B cell (primary cell): ENCODE measurements around the gene GGCX. TPM values are rescaled to one million over a fixed set of nuclear protein-coding genes. Genes with fewer than 3 reads are reported as not detected.
A peak's percentile ranks its signal among the peaks of the same experiment; 100 is the strongest.

Experiments used
- ATAC-seq: fragments of 200-7000 bp; cut with Tn5 transposase; one replicate; pipeline ENCODE4 v1.10.0; 2021; ENCODE audit warnings: low read depth, mild to moderate bottlenecking, moderate number of reproducible peaks, moderate library complexity
- CTCF ChIA-PET: fragments of 350-600 bp; sonication (Branson Sonifier 250); formaldehyde crosslinking; loops from one replicate; lab custom pipeline; 2021; ENCODE audit warnings: antibody characterized with exemption, inconsistent platforms; lab: Charles Lee
- POLR2A ChIA-PET: fragments of 350-600 bp; sonication (Branson Sonifier 250); formaldehyde crosslinking; loops from one replicate; lab custom pipeline; 2021; ENCODE audit warnings: antibody characterized with exemption; lab: Charles Lee
- DNase-seq: peaks from one replicate; pipeline ENCODE4 v3.0.0; 2013
- H2AFZ ChIP-seq: 2 replicates; pipeline ENCODE4 v1.6.1; 2012; ENCODE audit warnings: mild to moderate bottlenecking, low read depth, low read length; ENCODE audit not compliant: insufficient read depth, poor library complexity, severe bottlenecking
- H3K27ac ChIP-seq, 2 donors: 1 replicate in 1 of 2; 2 replicates in 1 of 2; pipeline ENCODE4 v1.5.1; 2012 to 2013; ENCODE audit warnings: low read length in 2 of 2, mild to moderate bottlenecking in 2 of 2, moderate library complexity in 1 of 2
- H3K27me3 ChIP-seq, 4 experiments: fragments of 200-600 bp in 1 of 4; sonication (generic) in 1 of 4; replicated peaks in 1 of 4; 1 replicate in 2 of 4; 2 replicates in 2 of 4; pipeline versions ENCODE4 v1.6.1 to v1.7.0; 2013 to 2016; ENCODE audit warnings: low read length in 3 of 4, mild to moderate bottlenecking in 2 of 4, mixed read lengths in 1 of 4, moderate library complexity in 1 of 4; ENCODE audit not compliant: insufficient read depth in 4 of 4, control insufficient read depth in 3 of 4; ENCODE audit errors: control extremely low read depth in 1 of 4
- H3K36me3 ChIP-seq, 2 experiments: replicated peaks in 1 of 2; 1 replicate in 1 of 2; 2 replicates in 1 of 2; pipeline versions ENCODE4 v1.6.1 to v1.7.1; 2013; ENCODE audit warnings: low read length in 1 of 2; ENCODE audit not compliant: insufficient read depth in 2 of 2, control insufficient read depth in 1 of 2; ENCODE audit errors: control extremely low read depth in 1 of 2, extremely low read depth in 1 of 2
- H3K4me1 ChIP-seq, 2 donors: fragments of 200-600 bp in 1 of 2; sonication (generic) in 1 of 2; 1 replicate in 1 of 2; 2 replicates in 1 of 2; pipeline versions ENCODE4 v1.5.1 to v1.6.1; 2013 to 2017; ENCODE audit warnings: low read length in 2 of 2; ENCODE audit not compliant: control insufficient read depth in 2 of 2, insufficient read depth in 2 of 2
- H3K4me2 ChIP-seq: replicated peaks from 2 replicates; pipeline ENCODE3; 2012; ENCODE audit warnings: mild to moderate bottlenecking, low read depth, low read length; ENCODE audit not compliant: poor library complexity, severe bottlenecking
- H3K4me3 ChIP-seq, 5 experiments: fragments of 200-600 bp in 1 of 5; sonication (generic) in 1 of 5; 1 replicate in 3 of 5; 2 replicates in 2 of 5; pipeline versions ENCODE4 v1.5.1 to v1.7.0; 2011 to 2016; ENCODE audit warnings: low read length in 4 of 5, mild to moderate bottlenecking in 4 of 5, low read depth in 2 of 5, control low read depth in 1 of 5, moderate library complexity in 1 of 5; ENCODE audit not compliant: insufficient read depth in 1 of 5; ENCODE audit errors: control extremely low read depth in 1 of 5, extremely low read depth in 1 of 5
- H3K79me2 ChIP-seq: fragments of 200-600 bp; sonication (generic); one replicate; pipeline ENCODE4 v1.6.0; 2016; ENCODE audit warnings: low read length; ENCODE audit not compliant: control insufficient read depth, insufficient read depth
- H3K9ac ChIP-seq: fragments of 200-600 bp; sonication (generic); 2 replicates; pipeline ENCODE4 v1.6.1; 2017; ENCODE audit warnings: mild to moderate bottlenecking, low read length, moderate library complexity
- H3K9me3 ChIP-seq, 3 donors: one replicate each; pipeline versions ENCODE4 v1.6.1 to v1.7.1; 2013; ENCODE audit warnings: low read length in 2 of 3; ENCODE audit not compliant: control insufficient read depth in 2 of 3, insufficient read depth in 1 of 3; ENCODE audit errors: control extremely low read depth in 1 of 3
- H4K20me1 ChIP-seq: 2 replicates; pipeline ENCODE4 v1.6.0; 2012; ENCODE audit warnings: mild to moderate bottlenecking, low read length; ENCODE audit not compliant: insufficient read depth, control insufficient read depth, poor library complexity, severe bottlenecking
- H3K27ac Mint-ChIP-seq: one replicate; pipeline ENCODE4 v1.8.0; 2021; ENCODE audit warnings: mixed read lengths
- H3K27me3 Mint-ChIP-seq: one replicate; pipeline ENCODE4 v1.8.0; 2021; ENCODE audit warnings: mixed read lengths
- H3K4me1 Mint-ChIP-seq: one replicate; pipeline ENCODE4 v1.8.0; 2021; ENCODE audit warnings: mixed read lengths
- H3K4me3 Mint-ChIP-seq: one replicate; pipeline ENCODE4 v1.8.0; 2021; ENCODE audit warnings: mixed read lengths
- H3K9me3 Mint-ChIP-seq: one replicate; pipeline ENCODE4 v1.8.0; 2022; ENCODE audit warnings: mixed read lengths; ENCODE audit not compliant: insufficient read depth
- EZH2 ChIP-seq: IDR thresholded peaks from 2 replicates; pipeline ENCODE4 v1.6.1; 2012; ENCODE audit warnings: borderline replicate concordance, low read depth, mild to moderate bottlenecking, moderate library complexity, low read length; ENCODE audit not compliant: insufficient read depth, poor library complexity, severe bottlenecking
- WGBS: methylation state at CpG from one replicate; pipeline ENCODE4 v1.1.5; 2013; ENCODE audit warnings: missing lambda C conversion rate; ENCODE audit not compliant: insufficient coverage; 5-methylcytosine and 5-hydroxymethylcytosine counted together
- intact Hi-C: fragments of 100-400 bp; cut with micrococcal nuclease; formaldehyde crosslinking; loops from one replicate; pipeline ENCODE4 v1.10.0; 2022
- polyA plus RNA-seq: library from polyadenylated mRNA; depleted of rRNA; stranded (reverse); fragments of >200 nt; gene quantifications from 2 replicates; pipeline ENCODE4 v1.2.3, GENCODE V29; 2012
- total RNA-seq, 2 donors: library from RNA; stranded (reverse); fragments of 120-200 nt in 1 of 2; gene quantifications; 1 replicate in 1 of 2; 2 replicates in 1 of 2; pipeline versions ENCODE4 v1.2.3 to v1.2.4, GENCODE V29; 2013 to 2022
- TF ChIP-seq, protein P1 (sequence below): fragments of 200-600 bp; IDR thresholded peaks from one replicate; pipeline ENCODE4 v1.8.0; 2022; ENCODE audit warnings: antibody characterized with exemption, mild to moderate bottlenecking

The GGCX gene
- total and polyA plus RNA-seq, 2 donors (not counting 1 experiment from before 2014, with no cell fraction given), result 23.5 to 36.8 TPM

- Histone ChIP-seq H3K9ac (no peak overlapping the region), H3K36me3 (no peaks in the 10 kb centered on the region), H2AFZ (peak overlapping the region; percentile 17), H3K27me3 (peaks cover 0 to 3% (median 0%) of the 10 kb centered on the region in 4 experiments), H3K4me2 (no peak overlapping the region), H3K9me3 (no peaks in the 10 kb centered on the region), H3K79me2 (no peaks in the 10 kb centered on the region), H4K20me1 (no peaks in the 10 kb centered on the region), H3K27ac (no peak overlapping the region), H3K4me1 (peaks cover 3 to 7% of the 10 kb centered on the region in 2 donors), H3K4me3 (no peak overlapping the region)
- intact Hi-C loops, result no loop called here
- Mint-ChIP-seq H3K9me3 (no peaks in the 10 kb centered on the region), H3K4me3 (no peak overlapping the region), H3K27me3 (peaks cover 14% of the 10 kb centered on the region), H3K4me1 (peaks cover 1% of the 10 kb centered on the region), H3K27ac (no peak overlapping the region)
- no peak for DNase-seq
- WGBS, result 68% methylated on average over 3 of the region's 5 CpGs
- CTCF ChIA-PET, result no interaction called here
- no peak for ATAC-seq
- POLR2A ChIA-PET, result no interaction called here
- TF ChIP-seq EZH2, result no peak
- TF ChIP-seq, protein P1, sequence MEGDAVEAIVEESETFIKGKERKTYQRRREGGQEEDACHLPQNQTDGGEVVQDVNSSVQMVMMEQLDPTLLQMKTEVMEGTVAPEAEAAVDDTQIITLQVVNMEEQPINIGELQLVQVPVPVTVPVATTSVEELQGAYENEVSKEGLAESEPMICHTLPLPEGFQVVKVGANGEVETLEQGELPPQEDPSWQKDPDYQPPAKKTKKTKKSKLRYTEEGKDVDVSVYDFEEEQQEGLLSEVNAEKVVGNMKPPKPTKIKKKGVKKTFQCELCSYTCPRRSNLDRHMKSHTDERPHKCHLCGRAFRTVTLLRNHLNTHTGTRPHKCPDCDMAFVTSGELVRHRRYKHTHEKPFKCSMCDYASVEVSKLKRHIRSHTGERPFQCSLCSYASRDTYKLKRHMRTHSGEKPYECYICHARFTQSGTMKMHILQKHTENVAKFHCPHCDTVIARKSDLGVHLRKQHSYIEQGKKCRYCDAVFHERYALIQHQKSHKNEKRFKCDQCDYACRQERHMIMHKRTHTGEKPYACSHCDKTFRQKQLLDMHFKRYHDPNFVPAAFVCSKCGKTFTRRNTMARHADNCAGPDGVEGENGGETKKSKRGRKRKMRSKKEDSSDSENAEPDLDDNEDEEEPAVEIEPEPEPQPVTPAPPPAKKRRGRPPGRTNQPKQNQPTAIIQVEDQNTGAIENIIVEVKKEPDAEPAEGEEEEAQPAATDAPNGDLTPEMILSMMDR, result no peak
Observed at GRCh38 chr2:85523903-85524335, 37.4 kb downstream of the GGCX start.

- Histone ChIP-seq H3K4me1 (peaks cover 3 to 7% of the 10 kb centered on the region in 2 donors), H3K27me3 (peaks cover 0 to 2% (median 0%) of the 10 kb centered on the region in 4 experiments), H3K36me3 (no peaks in the 10 kb centered on the region), H3K9ac (no peak overlapping the region), H3K9me3 (no peaks in the 10 kb centered on the region), H2AFZ (no peak overlapping the region), H3K79me2 (no peaks in the 10 kb centered on the region), H3K4me3 (no peak overlapping the region), H3K4me2 (no peak overlapping the region), H3K27ac (no peak overlapping the region), H4K20me1 (no peaks in the 10 kb centered on the region)
- ChIA-PET CTCF (no interaction called here), POLR2A (no interaction called here)
- TF ChIP-seq EZH2, result no peak
- TF ChIP-seq, protein P1, result no peak
- intact Hi-C loops, result no loop called here
- WGBS, result 83% methylated on average over 3 of the region's 8 CpGs
- Mint-ChIP-seq H3K27me3 (peaks cover 12% of the 10 kb centered on the region), H3K4me3 (no peak overlapping the region), H3K4me1 (peaks cover 1% of the 10 kb centered on the region), H3K27ac (no peak overlapping the region), H3K9me3 (no peaks in the 10 kb centered on the region)
- DNase-seq, result no peak
- no peak for ATAC-seq
Observed at GRCh38 chr2:85523062-85523902, 38.0 kb downstream of the GGCX start.
